ENCODE measurements around the gene GRM8.

DNA sequence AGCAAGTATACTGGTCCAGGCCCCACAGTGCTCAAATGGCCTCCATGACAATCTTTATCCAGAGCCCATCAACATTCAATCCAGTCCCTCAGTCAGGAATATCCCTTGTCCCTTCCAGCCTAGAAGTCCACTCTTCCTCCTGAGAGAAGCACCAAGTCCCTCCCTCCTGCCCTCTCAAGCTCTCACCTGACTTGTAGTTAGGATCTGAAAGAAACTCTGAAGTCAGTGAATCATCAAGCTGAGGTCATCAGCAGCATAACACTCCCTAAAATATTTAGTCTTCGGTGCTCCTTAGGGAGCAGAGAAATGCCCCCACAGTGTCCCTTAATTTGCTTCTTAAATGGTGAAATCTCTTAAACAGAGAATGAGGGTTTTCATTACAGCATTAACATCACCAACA, 31.0 kb downstream of the GRM8 start:
- TF ChIP-seq, protein P1, sequence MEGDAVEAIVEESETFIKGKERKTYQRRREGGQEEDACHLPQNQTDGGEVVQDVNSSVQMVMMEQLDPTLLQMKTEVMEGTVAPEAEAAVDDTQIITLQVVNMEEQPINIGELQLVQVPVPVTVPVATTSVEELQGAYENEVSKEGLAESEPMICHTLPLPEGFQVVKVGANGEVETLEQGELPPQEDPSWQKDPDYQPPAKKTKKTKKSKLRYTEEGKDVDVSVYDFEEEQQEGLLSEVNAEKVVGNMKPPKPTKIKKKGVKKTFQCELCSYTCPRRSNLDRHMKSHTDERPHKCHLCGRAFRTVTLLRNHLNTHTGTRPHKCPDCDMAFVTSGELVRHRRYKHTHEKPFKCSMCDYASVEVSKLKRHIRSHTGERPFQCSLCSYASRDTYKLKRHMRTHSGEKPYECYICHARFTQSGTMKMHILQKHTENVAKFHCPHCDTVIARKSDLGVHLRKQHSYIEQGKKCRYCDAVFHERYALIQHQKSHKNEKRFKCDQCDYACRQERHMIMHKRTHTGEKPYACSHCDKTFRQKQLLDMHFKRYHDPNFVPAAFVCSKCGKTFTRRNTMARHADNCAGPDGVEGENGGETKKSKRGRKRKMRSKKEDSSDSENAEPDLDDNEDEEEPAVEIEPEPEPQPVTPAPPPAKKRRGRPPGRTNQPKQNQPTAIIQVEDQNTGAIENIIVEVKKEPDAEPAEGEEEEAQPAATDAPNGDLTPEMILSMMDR (IDR thresholded peaks at IDR 0.05) = no peak
- TF ChIP-seq POLR2A (IDR thresholded peaks at IDR 0.05) = no peak
